Mononuclear cell (primary cell): ENCODE data around the gene INPP5F. TPM values are rescaled to one million over a fixed set of nuclear protein-coding genes. Genes with fewer than 3 reads are reported as not detected.

ENCODE experiments used
- H3K27me3 ChIP-seq: 2 replicates; pipeline ENCODE4 v1.6.0; 2011; ENCODE audit warnings: low read length, control low read depth; ENCODE audit not compliant: insufficient read depth
- H3K4me1 ChIP-seq: 2 replicates; pipeline ENCODE4 v1.5.1; 2011; ENCODE audit warnings: mild to moderate bottlenecking, low read length, control low read depth; ENCODE audit not compliant: insufficient read depth
- H3K4me3 ChIP-seq: 2 replicates; pipeline ENCODE4 v1.5.1; 2011; ENCODE audit warnings: mild to moderate bottlenecking, low read length, moderate library complexity
- H3K9me3 ChIP-seq: 2 replicates; pipeline ENCODE4 v1.5.1; 2011; ENCODE audit warnings: low read depth, mild to moderate bottlenecking, control low read depth, low read length
- total RNA-seq: library from RNA; depleted of rRNA; stranded (reverse); fragments of >200 nt; gene quantifications from one replicate; pipeline ENCODE4 v1.2.3, GENCODE V29; 2012

INPP5F gene
- total RNA-seq, 1 donor: 8.1 TPM

DNA sequence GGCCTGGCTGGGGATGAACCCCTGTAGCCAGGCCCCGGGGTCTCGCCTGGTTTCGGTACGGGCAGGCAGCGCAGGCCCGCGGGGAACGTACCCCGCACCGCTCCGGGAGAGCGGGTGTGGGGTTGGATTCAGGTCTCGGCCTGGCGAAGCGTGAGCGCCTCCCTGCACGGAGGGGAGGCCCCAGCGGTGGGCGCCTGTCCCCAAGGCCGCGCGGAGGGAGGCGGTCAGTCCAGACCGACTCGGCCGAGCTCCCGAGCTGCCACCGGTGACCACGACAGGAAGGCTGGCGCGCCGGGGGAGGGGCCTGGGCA lies 378 bp upstream of the INPP5F start:
- H3K4me1 ChIP-seq: peaks cover 33% of the 10 kb centered on the region

DNA sequence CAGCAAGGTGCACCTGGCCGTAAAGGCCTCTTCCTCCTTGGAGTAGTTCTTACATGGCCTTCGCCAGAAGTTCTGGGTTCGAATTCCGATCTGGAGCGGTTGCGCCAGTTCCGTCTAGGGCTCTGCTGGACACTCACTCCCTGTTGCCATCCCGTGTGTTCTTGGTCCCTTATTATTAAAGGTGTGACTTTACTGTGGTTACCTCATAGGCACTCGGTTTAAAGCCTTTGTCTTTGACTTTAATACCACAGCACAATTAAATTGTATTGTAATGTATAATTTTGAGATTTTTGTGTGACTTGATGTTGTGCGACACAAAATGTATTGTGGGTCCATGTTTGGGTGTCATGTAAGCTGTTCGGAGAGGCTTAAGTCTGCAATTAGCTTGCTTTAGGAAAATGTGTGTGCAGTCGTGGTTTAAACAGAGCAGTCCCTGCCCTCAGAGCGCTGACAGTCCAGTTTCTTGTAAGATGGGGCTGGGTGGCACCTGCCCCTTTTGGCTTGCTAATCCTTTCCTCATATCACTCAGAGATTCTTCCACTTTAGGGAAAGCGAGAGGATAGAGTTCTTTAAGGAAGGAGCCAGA lies 919 bp downstream of the INPP5F start:
- Histone ChIP-seq H3K9me3 (no peaks in the 10 kb centered on the region), H3K4me1 (peaks cover 33% of the 10 kb centered on the region), H3K27me3 (no peaks in the 10 kb centered on the region), H3K4me3 (peak overlapping the region; percentile 68)

More for the DNA sequence above, 378 bp upstream of the INPP5F start:
- peak overlapping the region; percentile 68 for H3K4me3 ChIP-seq
- no peaks in the 10 kb centered on the region for H3K27me3 ChIP-seq
- no peaks in the 10 kb centered on the region for H3K9me3 ChIP-seq

DNA sequence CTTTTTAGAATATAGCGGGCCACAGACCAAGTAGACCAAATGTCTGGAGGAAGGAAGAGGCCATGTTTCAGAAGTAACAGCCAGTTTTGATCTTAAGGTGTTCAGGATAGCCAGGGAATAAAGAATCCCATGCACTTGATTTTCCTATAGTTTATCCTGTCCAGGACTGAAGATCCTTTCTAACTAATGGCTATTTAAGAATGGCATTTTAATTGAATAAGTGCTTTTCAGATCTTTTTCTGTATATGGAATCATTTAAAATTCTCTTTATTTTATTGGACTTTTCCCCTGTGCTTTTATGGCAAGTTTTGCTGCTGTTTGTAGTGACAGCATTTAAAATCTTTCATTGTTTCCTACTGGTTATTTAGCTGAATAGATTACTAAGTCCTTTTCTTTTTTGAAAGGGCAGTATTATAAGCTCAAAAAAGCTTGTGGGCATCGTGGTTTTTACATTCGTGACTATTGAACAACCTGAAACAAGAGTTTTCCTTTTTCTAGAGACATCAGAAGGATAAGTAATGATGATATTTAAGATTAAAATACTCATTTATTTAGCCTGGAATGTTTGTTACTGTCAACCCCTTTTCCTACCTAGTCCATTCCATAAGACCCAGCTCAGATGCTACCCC lies 2.4 kb downstream of the INPP5F start:
- Histone ChIP-seq H3K9me3 (no peaks in the 10 kb centered on the region), H3K4me3 (no peak overlapping the region), H3K27me3 (no peaks in the 10 kb centered on the region), H3K4me1 (peaks cover 33% of the 10 kb centered on the region)

DNA sequence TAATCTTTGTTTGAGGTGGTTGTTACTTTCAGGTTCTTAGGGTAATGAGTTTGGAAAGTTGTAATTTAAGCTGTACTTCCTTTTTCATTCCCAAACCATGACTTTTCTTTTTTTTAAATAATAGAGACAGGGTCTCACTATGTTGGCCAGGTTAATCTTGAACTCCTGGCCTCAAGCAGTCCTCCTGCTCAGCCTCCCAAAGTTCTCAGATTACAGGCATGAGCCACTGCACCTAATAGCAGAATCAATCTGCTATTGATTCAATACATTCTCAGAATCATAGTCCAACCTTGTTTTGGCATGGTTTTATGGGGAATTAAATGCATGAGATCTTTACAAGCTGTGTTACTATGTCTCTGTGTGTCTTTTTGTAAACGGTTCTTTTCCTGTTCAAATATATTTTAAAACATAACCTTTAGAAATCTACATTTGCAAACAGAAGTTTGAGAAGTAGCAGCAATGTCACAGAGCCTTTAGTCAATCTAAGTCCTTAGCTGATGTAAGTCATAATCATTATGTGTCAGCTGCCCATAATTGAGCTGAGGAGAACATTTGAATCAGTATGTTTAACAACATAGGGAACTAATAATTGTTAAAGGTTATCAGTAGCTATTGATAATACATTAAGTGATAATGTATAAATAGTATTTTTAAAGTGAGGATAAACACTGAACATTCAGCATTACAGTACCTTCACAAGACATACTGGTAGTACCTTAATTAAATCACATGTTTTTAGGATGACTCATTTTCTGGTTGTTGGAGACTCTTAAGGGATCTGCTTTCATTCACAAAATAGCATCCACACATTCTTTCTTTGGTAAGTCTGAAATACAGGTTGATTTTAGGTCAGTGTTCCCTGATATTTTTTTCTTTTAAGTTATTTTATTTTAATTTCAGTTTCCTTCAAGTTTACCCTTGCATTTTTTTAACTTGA lies 8.8 kb downstream of the INPP5F start:
- Histone ChIP-seq H3K9me3 (no peaks in the 10 kb centered on the region), H3K4me1 (peaks cover 3% of the 10 kb centered on the region), H3K27me3 (no peaks in the 10 kb centered on the region), H3K4me3 (no peak overlapping the region)

DNA sequence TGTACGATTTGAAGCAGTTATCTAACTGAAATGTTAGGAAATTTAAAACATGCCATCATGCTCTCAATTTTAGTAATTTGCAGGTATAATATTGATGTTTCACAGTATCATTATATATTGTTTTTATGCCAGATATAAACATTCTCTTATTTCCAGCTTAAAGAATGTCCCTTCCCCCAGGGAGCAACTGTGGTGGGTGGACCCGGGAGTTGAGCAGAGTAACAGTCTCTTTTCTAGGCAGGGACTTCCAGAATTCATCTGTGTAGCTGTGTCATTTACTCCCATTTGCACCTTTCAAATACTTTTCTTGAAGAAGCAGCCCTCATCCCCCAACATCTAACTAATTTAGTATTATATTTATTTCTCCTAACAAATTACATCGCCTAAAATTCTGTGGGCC lies 9.6 kb downstream of the INPP5F start:
- Histone ChIP-seq H3K4me3 (no peak overlapping the region), H3K4me1 (peaks cover 3% of the 10 kb centered on the region), H3K27me3 (no peaks in the 10 kb centered on the region), H3K9me3 (no peaks in the 10 kb centered on the region)

DNA sequence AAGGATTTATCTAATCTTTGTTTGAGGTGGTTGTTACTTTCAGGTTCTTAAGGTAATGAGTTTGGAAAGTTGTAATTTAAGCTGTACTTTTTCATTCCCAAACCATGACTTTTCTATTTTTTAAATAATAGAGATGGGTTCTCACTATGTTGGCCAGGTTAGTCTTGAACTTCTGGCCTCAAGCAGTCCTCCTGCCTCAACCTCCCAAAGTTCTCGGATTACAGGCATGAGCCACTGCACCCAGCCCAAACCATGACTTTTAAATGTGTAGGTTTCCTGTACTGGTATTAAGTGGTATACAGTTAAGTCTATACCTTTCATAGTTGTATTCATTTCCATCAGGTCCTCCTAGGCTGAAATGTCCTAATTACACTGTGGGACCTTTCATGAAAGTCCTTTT lies 10.4 kb downstream of the INPP5F start:
- peaks cover 3% of the 10 kb centered on the region for H3K4me1 ChIP-seq
- no peaks in the 10 kb centered on the region for H3K27me3 ChIP-seq
- no peaks in the 10 kb centered on the region for H3K9me3 ChIP-seq
- no peak overlapping the region for H3K4me3 ChIP-seq

DNA sequence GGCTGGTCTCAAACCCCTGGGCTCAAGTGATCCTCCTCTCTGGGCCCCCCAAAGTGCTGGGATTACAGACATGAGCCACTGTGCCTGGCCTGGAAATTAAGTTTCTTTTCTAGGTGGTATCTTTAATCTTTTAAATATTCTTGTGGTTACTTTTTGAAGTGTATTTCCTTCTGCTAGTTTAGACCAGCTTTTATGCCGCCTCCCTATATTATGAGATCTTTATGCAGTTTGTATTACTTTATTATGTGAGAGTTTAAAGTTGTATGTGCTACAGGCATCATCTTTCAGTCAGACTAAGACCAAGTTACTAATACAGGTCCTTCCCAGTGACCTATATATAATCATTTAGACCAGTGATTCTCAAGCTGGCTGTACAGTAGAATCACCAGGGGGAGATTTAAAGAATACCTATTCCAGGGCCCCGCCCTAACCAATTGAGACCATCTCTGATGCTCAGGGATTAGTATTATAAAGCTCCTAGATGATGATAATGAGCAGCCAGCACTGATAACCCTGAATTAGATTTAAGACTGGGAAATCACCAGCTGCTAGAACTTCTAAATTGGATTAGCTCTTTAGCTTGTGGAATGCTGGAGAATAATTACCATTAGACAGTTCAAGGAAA lies 11.3 kb downstream of the INPP5F start:
- Histone ChIP-seq H3K27me3 (no peaks in the 10 kb centered on the region), H3K9me3 (no peaks in the 10 kb centered on the region), H3K4me1 (peaks cover 3% of the 10 kb centered on the region), H3K4me3 (no peak overlapping the region)

DNA sequence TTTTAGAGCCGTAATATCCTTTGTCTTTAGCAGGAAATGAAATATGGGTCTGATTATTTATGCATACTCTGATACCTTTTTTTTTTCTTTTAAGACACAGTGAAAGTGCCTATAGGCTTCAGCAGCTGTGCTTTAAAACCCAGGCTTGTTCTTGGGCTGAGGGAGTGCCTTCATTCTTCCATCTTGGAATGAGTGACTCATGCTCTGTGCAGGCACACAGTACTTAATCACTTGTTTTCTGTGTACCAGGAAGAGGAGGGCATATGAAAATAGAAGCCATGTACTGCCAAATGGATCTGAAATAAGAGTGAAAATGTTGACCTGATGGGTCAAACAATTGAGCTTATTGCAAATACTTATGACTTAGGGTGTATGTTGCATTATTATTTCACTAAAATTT lies 12.0 kb downstream of the INPP5F start:
- Histone ChIP-seq H3K27me3 (no peaks in the 10 kb centered on the region), H3K9me3 (no peaks in the 10 kb centered on the region), H3K4me3 (no peak overlapping the region), H3K4me1 (peaks cover 3% of the 10 kb centered on the region)

DNA sequence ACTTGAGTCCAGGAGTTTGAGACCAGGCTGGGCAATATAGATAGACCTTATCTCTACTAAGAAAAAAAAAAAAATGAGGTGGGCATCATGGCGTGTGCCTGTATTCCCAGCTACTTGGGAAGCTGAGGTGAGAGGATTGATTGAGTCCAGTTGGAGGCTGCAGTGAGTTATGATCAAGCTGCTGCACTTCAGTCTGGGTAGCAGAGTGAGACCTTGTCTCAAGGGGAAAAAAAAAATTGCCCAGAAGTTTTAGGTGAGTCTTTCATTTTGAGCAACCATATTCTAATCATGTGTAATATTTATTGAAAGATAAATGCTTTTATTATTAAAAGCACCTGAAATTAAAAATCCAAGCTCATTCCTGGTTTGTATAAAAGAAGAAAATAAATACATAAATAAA lies 13.1 kb downstream of the INPP5F start:
- no peaks in the 10 kb centered on the region for H3K9me3 ChIP-seq
- no peak overlapping the region for H3K4me3 ChIP-seq
- H3K4me1 ChIP-seq: peaks cover 3% of the 10 kb centered on the region
- no peaks in the 10 kb centered on the region for H3K27me3 ChIP-seq

DNA sequence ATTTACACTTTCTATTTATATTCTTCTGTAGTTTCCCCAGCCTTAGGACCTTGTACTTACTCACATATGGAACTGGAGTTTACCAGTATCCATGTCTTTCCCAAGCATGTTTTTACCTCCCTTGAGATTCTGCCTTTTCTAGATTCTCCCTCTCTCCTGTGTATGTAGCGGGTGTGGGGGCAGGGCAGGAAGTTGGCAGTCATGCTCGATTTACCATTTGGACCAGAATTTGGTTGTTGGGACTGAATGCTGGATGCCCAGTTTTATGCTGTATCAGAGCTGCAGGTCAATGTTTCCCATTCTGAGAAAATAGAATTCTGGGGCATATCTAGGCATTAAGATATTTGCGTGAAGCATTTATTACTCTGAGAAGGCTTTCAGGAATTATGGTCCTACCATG lies 14.2 kb downstream of the INPP5F start:
- no peaks in the 10 kb centered on the region for H3K9me3 ChIP-seq
- H3K4me3 ChIP-seq: no peak overlapping the region
- H3K4me1 ChIP-seq: peaks cover 3% of the 10 kb centered on the region
- no peaks in the 10 kb centered on the region for H3K27me3 ChIP-seq

DNA sequence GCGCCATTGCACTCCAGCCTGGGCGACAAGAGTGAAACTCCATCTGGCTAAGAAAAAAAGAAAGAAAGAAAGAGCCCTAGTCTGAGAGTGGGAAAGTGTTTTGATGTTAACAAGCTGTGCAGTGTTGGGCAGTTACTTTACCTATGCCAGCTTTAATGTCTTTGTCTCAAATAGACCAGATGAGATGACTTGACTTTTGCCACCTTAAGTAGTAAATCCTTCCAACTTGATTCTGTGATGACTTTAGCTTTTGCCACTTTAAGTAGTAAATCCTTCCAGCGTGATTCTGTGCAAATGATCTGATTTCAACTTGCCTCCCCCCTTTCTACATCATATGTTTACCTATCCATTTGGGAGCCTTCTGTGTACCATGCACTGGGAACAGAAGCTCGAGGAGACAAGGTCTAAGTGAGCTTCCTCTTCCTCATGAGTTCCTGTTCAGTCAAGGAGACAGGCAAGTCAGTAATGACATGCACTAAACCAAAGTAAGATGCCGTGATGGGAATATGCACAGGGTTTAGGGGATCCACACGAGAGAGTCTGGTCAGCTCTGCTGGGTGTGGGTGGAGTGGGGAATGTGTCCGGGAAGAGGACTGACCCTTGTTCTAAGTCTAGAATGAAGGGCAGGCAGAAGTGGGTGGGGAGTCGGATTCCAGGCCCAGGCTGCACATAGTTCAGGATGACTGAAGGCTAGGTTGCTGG lies 17.2 kb downstream of the INPP5F start:
- H3K4me1 ChIP-seq: no peaks in the 10 kb centered on the region
- no peak overlapping the region for H3K4me3 ChIP-seq
- no peaks in the 10 kb centered on the region for H3K27me3 ChIP-seq
- H3K9me3 ChIP-seq: no peaks in the 10 kb centered on the region

DNA sequence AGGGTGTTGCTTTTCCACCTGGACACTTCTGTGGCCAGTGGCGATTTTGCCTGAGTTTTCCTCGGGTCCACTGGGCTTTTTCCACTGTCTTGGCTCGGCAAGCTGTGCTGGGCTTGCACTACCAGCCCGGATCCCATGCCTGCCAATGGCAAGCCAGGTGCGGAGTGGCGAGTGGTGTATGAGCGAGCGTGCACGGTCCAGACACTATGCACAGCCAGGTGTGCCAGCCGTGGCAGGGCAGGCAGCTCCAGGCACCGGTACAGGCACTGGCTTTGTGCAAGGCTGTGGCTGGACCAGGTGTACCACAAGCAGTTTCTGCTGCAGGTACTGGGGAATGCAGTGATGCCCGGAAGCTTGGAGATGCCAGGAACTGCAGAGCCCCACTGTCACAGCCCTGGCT lies 22.1 kb downstream of the INPP5F start:
- Histone ChIP-seq H3K27me3 (no peaks in the 10 kb centered on the region), H3K9me3 (no peaks in the 10 kb centered on the region), H3K4me3 (no peak overlapping the region), H3K4me1 (no peaks in the 10 kb centered on the region)

DNA sequence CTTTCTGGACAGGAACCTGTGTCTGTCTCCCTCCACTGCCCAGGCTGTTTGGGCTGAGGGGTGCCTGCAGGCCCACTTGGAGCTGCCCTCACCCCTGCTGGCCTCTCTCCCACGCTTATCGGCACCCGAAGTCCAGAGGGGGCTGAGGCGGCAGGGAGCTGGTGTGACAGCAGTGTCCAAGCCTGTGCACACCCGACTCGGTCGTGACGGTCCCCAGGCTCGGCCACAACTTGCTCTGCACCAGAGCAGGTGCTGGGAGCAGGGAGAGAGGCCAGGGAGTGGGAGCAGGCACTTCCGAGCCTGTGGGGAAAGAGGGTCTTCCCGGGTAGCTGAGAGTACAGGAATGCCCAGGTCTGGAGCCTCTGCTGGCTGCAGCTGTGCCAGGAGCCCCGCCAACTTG lies 23.0 kb downstream of the INPP5F start:
- H3K4me1 ChIP-seq: no peaks in the 10 kb centered on the region

DNA sequence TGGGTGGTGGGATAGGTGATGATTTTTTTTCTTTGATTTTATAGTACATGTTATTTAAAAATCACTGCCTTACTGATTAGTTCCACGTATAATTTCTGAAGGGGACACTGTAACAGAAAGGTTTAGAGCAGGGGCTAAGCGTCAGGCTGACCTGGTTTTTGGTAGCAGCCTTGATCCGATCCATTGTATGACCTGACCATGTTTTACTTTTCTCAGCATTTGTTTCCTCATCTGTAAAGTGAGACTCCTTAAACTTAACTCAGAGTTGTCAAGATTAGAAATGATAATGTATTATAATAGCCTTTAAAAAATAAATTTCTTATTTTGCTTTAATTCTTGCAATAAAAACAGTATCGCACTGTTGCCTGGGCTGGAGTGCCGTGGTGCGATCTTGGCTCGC lies 23.6 kb downstream of the INPP5F start:
- Histone ChIP-seq H3K9me3 (no peaks in the 10 kb centered on the region), H3K4me1 (no peaks in the 10 kb centered on the region), H3K4me3 (no peak overlapping the region), H3K27me3 (no peaks in the 10 kb centered on the region)

More for the DNA sequence above, 23.0 kb downstream of the INPP5F start:
- Histone ChIP-seq H3K9me3 (no peaks in the 10 kb centered on the region), H3K4me3 (no peak overlapping the region), H3K27me3 (no peaks in the 10 kb centered on the region)
